ENCODE results near the gene PDE4D.

DNA sequence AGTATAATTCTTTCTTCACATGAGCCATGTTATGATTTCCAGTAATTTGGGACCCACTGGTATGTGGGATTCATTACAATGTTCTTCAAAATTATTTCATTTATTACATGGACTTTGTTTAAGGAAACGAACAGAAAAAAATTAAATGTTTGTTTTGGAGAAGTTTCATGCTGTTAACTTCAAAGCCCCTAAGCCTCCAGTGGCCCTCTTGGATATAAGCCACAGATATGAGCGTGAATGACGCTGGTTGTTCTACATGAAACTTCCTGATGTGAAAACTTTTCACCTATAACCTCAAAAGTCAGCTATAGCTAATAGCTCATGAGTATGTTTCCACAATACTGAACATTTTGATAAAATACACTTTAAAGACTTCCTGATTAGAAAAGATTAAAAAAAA is 334.2 kb downstream of the PDE4D start:
- TF ChIP-seq CTCF (IDR thresholded peaks at IDR 0.05) (no peak), ZFX (IDR thresholded peaks at IDR 0.05; ENCODE audit: borderline replicate concordance) (no peak)

Data from 22Rv1 (cell line).